Measurements from ENCODE around the gene PAPLN. TPM values are rescaled to one million over a fixed set of nuclear protein-coding genes. Genes with fewer than 3 reads are reported as not detected.

Gene PAPLN
- total RNA-seq, 2 donors from 2014 or later = 18.4 to 20.1 TPM

DNA sequence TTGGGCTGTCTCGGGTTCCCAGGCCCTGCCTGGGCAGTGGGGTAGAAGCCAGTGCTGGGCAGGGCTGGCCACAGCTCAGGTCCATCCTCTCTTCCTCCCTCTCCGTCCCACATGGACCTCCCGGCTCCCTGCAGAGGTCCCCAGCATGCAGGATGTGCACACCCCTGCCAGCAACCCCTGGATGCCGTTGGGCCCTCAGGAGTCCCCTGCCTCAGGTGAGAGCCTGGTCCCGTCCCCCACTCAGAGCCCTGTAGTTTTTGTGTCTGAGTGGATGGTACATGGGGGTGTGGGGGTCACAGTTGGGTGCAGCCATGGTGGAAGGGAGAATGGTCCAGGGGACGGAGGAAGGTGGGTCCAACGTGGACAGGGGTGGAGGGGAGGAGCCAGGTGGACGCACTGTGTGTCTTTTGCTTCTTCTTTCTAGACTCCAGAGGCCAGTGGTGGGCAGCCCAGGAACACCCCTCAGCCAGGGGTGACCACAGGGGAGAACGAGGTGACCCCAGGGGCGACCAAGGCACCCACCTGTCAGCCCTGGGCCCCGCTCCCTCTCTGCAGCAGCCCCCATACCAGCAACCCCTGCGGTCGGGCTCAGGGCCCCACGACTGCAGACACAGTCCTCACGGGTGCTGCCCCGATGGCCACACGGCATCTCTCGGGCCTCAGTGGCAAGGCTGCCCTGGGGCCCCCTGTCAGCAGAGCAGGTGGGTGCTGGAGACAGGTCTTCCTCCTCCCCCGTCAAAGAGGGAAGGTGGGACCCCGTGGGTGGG, 21.7 kb downstream of the PAPLN start:
- Mint-ChIP-seq H3K27me3 (ENCODE audit: insufficient read depth) (no peaks in the 10 kb centered on the region), H3K9me3 (no peaks in the 10 kb centered on the region), H3K4me3 (no peak overlapping the region), H3K36me3 (ENCODE audit: low read depth) (peaks cover 2% of the 10 kb centered on the region), H3K4me1 (no peaks in the 10 kb centered on the region), H3K27ac (no peak overlapping the region)
- H3K36me3 ChIP-seq (ENCODE audit: control insufficient read depth, insufficient read depth, low read length) = no peaks in the 10 kb centered on the region
- H3K27me3 ChIP-seq (ENCODE audit: control insufficient read depth, insufficient read depth, low read length, poor library complexity, severe bottlenecking) = no peaks in the 10 kb centered on the region
- no peaks in the 10 kb centered on the region for H3K9me3 ChIP-seq (ENCODE audit: control insufficient read depth, low read length)
- H3K27ac ChIP-seq (ENCODE audit: low read depth, low read length) = no peak overlapping the region
- WGBS, 2 experiments (ENCODE audit: insufficient coverage in 1 of 2, insufficient read length in 1 of 2) = 91 to 95% methylated on average over 3 to 20 of the region's 20 CpGs
- no peak for DNase-seq
- no peak overlapping the region for H3K9ac ChIP-seq (ENCODE audit: extremely low read depth, low read length, poor library complexity, severe bottlenecking)
- no peak overlapping the region for H3K4me3 ChIP-seq (ENCODE audit: low read length)
- TF ChIP-seq, protein P1, sequence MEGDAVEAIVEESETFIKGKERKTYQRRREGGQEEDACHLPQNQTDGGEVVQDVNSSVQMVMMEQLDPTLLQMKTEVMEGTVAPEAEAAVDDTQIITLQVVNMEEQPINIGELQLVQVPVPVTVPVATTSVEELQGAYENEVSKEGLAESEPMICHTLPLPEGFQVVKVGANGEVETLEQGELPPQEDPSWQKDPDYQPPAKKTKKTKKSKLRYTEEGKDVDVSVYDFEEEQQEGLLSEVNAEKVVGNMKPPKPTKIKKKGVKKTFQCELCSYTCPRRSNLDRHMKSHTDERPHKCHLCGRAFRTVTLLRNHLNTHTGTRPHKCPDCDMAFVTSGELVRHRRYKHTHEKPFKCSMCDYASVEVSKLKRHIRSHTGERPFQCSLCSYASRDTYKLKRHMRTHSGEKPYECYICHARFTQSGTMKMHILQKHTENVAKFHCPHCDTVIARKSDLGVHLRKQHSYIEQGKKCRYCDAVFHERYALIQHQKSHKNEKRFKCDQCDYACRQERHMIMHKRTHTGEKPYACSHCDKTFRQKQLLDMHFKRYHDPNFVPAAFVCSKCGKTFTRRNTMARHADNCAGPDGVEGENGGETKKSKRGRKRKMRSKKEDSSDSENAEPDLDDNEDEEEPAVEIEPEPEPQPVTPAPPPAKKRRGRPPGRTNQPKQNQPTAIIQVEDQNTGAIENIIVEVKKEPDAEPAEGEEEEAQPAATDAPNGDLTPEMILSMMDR (conservative IDR thresholded peaks at IDR 0.05) = no peak
- H3K4me1 ChIP-seq (ENCODE audit: control insufficient read depth, insufficient read depth, low read length) = no peaks in the 10 kb centered on the region

DNA sequence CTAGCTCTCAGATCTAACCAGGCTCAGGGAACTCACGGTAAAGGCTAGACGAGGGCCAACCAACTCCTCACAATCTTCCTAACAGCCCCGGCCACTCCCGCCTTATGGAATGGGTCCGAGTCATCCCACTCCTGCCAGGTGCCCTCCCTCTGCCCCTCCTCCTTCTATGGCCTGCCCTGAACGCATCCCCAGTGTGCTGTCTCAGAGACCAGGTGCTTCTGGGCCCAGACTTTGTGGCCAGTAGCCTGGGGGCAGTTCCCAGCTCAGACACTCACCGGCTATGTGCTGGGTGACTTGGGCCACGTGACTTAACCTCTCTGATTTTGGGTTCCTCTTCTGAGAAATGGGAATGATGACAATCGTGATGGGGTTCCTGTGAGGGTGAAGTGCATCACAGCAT, 22.5 kb downstream of the PAPLN start:
- H3K27me3 Mint-ChIP-seq (ENCODE audit: insufficient read depth) = no peaks in the 10 kb centered on the region
- Histone ChIP-seq H3K4me3 (ENCODE audit: low read length) (no peak overlapping the region), H3K4me1 (ENCODE audit: control insufficient read depth, insufficient read depth, low read length) (no peaks in the 10 kb centered on the region), H3K9ac (ENCODE audit: extremely low read depth, low read length, poor library complexity, severe bottlenecking) (no peak overlapping the region), H3K27ac (ENCODE audit: low read depth, low read length) (no peak overlapping the region), H3K9me3 (ENCODE audit: control insufficient read depth, low read length) (no peaks in the 10 kb centered on the region), H3K27me3 (ENCODE audit: control insufficient read depth, insufficient read depth, low read length, poor library complexity, severe bottlenecking) (no peaks in the 10 kb centered on the region), H3K36me3 (ENCODE audit: control insufficient read depth, insufficient read depth, low read length) (no peaks in the 10 kb centered on the region)
- peaks cover 2% of the 10 kb centered on the region for H3K36me3 Mint-ChIP-seq (ENCODE audit: low read depth)
- TF ChIP-seq, protein P1 (conservative IDR thresholded peaks at IDR 0.05) = no peak
- WGBS, 2 experiments (ENCODE audit: insufficient coverage in 1 of 2, insufficient read length in 1 of 2) = 86 to 94% methylated on average over 3 to 9 of the region's 9 CpGs
- no peak for DNase-seq
- H3K4me1 Mint-ChIP-seq = no peaks in the 10 kb centered on the region
- no peak overlapping the region for H3K27ac Mint-ChIP-seq
- no peaks in the 10 kb centered on the region for H3K9me3 Mint-ChIP-seq
- H3K4me3 Mint-ChIP-seq = no peak overlapping the region

DNA sequence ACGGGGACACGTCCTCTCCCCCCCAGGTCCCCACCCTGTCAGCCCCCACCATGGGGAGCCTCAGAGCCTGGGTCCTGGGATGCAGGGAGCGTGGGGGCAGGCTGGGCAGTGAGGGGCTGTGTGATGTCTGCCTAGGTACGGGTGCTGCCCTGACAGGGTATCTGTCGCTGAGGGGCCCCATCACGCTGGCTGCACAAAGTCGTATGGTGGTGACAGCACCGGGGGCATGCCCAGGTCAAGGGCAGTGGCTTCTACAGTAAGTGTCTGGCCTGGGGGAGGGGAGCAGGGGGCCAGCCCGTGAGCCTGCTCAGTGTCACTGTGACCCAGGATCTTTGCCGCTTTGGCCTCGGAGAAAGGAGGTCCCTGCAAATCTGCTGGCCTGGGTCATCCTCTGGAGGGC, 23.3 kb downstream of the PAPLN start:
- Histone ChIP-seq H3K27ac (ENCODE audit: low read depth, low read length) (no peak overlapping the region), H3K27me3 (ENCODE audit: control insufficient read depth, insufficient read depth, low read length, poor library complexity, severe bottlenecking) (no peaks in the 10 kb centered on the region), H3K9ac (ENCODE audit: extremely low read depth, low read length, poor library complexity, severe bottlenecking) (no peak overlapping the region), H3K9me3 (ENCODE audit: control insufficient read depth, low read length) (no peaks in the 10 kb centered on the region), H3K36me3 (ENCODE audit: control insufficient read depth, insufficient read depth, low read length) (no peaks in the 10 kb centered on the region), H3K4me1 (ENCODE audit: control insufficient read depth, insufficient read depth, low read length) (no peaks in the 10 kb centered on the region), H3K4me3 (ENCODE audit: low read length) (no peak overlapping the region)
- Mint-ChIP-seq H3K4me3 (no peak overlapping the region), H3K36me3 (ENCODE audit: low read depth) (no peaks in the 10 kb centered on the region), H3K9me3 (no peaks in the 10 kb centered on the region), H3K4me1 (no peaks in the 10 kb centered on the region), H3K27me3 (ENCODE audit: insufficient read depth) (no peaks in the 10 kb centered on the region), H3K27ac (no peak overlapping the region)
- DNase-seq = no peak
- TF ChIP-seq, protein P1 (conservative IDR thresholded peaks at IDR 0.05) = no peak
- 92 to 94% methylated on average over 4 to 11 of the region's 11 CpGs for WGBS, 2 experiments (ENCODE audit: insufficient coverage in 1 of 2, insufficient read length in 1 of 2)
